MM.1S (cell line): Measurements from ENCODE around the gene DNAJC18.

Experiments used
- DNase-seq: peaks from one replicate; pipeline ENCODE4 v3.0.0-alpha.2; 2015
- H2AFZ ChIP-seq: fragments of 300-600 bp; sonication (generic); 2 replicates; pipeline ENCODE4 v1.6.0; 2016; ENCODE audit warnings: antibody characterized with exemption, low read length
- H3F3A ChIP-seq: fragments of 300-600 bp; sonication (generic); 2 replicates; pipeline ENCODE4 v1.6.1; 2016; ENCODE audit warnings: mild to moderate bottlenecking, antibody characterized with exemption, low read length, moderate library complexity, mixed read lengths; ENCODE audit not compliant: insufficient read depth
- H3K27ac ChIP-seq: fragments of 300-600 bp; sonication (generic); 2 replicates; pipeline ENCODE4 v1.5.1; 2016; ENCODE audit warnings: mild to moderate bottlenecking, low read length
- H3K27me3 ChIP-seq: fragments of 300-600 bp; sonication (generic); replicated peaks from 2 replicates; pipeline ENCODE4 v1.6.0; 2016; ENCODE audit warnings: low read length; ENCODE audit not compliant: insufficient read depth
- H3K36me3 ChIP-seq: fragments of 300-600 bp; sonication (generic); replicated peaks from 2 replicates; pipeline ENCODE4 v1.6.1; 2016; ENCODE audit warnings: mild to moderate bottlenecking, low read length, mixed read lengths; ENCODE audit not compliant: insufficient read depth
- H3K4me1 ChIP-seq: fragments of 300-600 bp; sonication (generic); 2 replicates; pipeline ENCODE4 v1.6.1; 2016; ENCODE audit warnings: low read length, mixed read lengths
- H3K4me2 ChIP-seq: fragments of 300-600 bp; sonication (generic); 2 replicates; pipeline ENCODE4 v1.6.0; 2016; ENCODE audit warnings: low read depth, low read length
- H3K4me3 ChIP-seq: fragments of 300-600 bp; sonication (generic); 2 replicates; pipeline ENCODE4 v1.5.1; 2016; ENCODE audit warnings: low read length, mixed read lengths
- H3K79me2 ChIP-seq: fragments of 300-600 bp; sonication (generic); 2 replicates; pipeline ENCODE4 v1.6.1; 2016; ENCODE audit warnings: mixed run types, low read length, mixed read lengths
- H3K9ac ChIP-seq: fragments of 300-600 bp; sonication (generic); 2 replicates; pipeline ENCODE4 v1.6.1; 2016; ENCODE audit warnings: low read length, mixed read lengths
- H3K9me2 ChIP-seq: fragments of 300-600 bp; sonication (generic); replicated peaks from 2 replicates; pipeline ENCODE4 v1.6.1; 2016; ENCODE audit warnings: mild to moderate bottlenecking, low read length, mixed read lengths; ENCODE audit not compliant: insufficient read depth
- H3K9me3 ChIP-seq: fragments of 300-600 bp; sonication (generic); replicated peaks from 2 replicates; pipeline ENCODE4 v1.6.1; 2016; ENCODE audit warnings: mild to moderate bottlenecking, low read length, mixed read lengths; ENCODE audit not compliant: insufficient read depth
- H4K20me1 ChIP-seq: fragments of 300-600 bp; sonication (generic); 2 replicates; pipeline ENCODE4 v1.6.1; 2016; ENCODE audit warnings: mild to moderate bottlenecking, low read length, moderate library complexity, mixed read lengths; ENCODE audit not compliant: insufficient read depth
- EZH2 ChIP-seq: fragments of 300-600 bp; sonication (generic); optimal IDR thresholded peaks from 2 replicates; pipeline ENCODE3; 2017; ENCODE audit warnings: low read depth, mild to moderate bottlenecking, antibody characterized with exemption, low read length, mixed read lengths
- EZH2phosphoT487 ChIP-seq: fragments of 300-600 bp; sonication (generic); IDR thresholded peaks from 2 replicates; pipeline ENCODE4 v1.6.1; 2018; ENCODE audit warnings: antibody characterized with exemption, low read length
- TF ChIP-seq, protein P1 (sequence below): fragments of 300-600 bp; sonication (generic); IDR thresholded peaks from 2 replicates; pipeline ENCODE4 v1.5.1; 2016; ENCODE audit warnings: antibody characterized with exemption, low read length, mixed read lengths

Gene DNAJC18

DNA sequence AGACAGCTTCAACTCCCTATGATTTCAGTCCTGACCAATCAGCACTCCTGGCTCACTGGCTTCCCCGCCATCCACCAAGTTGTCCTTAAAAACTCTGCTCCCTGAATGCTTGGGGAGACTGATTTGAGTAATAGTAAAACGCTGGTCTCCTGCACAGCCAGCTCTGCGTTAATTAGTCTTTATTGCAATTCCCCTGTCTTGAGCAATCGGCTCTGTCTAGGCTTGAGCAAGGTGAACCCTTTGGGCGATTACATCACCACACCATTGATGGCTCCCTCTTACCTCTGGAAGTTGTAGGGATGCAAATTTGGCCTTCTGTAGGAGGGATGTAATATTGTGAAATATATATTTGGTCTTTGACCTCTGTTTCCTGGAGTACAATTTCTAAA lies 53.3 kb downstream of the DNAJC18 start:
- Histone ChIP-seq H3K79me2 (peaks cover 41% of the 10 kb centered on the region), H2AFZ (no peak overlapping the region), H3K4me3 (peak overlapping the region; percentile 20; the same call in 1 of the 2 replicates), H3F3A (peaks cover 83% of the 10 kb centered on the region), H3K9ac (peak overlapping the region; percentile 45; the same call in 1 of the 2 replicates), H3K9me2 (no peaks in the 10 kb centered on the region), H3K27me3 (no peaks in the 10 kb centered on the region), H3K4me2 (peak overlapping the region; percentile 98), H3K27ac (peak overlapping the region; percentile 98), H3K4me1 (peaks cover 49% of the 10 kb centered on the region), H4K20me1 (no peaks in the 10 kb centered on the region), H3K9me3 (no peaks in the 10 kb centered on the region), H3K36me3 (no peaks in the 10 kb centered on the region)
- TF ChIP-seq EZH2phosphoT487, result no peak
- no peak for TF ChIP-seq EZH2
- TF ChIP-seq, protein P1, sequence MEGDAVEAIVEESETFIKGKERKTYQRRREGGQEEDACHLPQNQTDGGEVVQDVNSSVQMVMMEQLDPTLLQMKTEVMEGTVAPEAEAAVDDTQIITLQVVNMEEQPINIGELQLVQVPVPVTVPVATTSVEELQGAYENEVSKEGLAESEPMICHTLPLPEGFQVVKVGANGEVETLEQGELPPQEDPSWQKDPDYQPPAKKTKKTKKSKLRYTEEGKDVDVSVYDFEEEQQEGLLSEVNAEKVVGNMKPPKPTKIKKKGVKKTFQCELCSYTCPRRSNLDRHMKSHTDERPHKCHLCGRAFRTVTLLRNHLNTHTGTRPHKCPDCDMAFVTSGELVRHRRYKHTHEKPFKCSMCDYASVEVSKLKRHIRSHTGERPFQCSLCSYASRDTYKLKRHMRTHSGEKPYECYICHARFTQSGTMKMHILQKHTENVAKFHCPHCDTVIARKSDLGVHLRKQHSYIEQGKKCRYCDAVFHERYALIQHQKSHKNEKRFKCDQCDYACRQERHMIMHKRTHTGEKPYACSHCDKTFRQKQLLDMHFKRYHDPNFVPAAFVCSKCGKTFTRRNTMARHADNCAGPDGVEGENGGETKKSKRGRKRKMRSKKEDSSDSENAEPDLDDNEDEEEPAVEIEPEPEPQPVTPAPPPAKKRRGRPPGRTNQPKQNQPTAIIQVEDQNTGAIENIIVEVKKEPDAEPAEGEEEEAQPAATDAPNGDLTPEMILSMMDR, result no peak
- DNase-seq, result no peak

DNA sequence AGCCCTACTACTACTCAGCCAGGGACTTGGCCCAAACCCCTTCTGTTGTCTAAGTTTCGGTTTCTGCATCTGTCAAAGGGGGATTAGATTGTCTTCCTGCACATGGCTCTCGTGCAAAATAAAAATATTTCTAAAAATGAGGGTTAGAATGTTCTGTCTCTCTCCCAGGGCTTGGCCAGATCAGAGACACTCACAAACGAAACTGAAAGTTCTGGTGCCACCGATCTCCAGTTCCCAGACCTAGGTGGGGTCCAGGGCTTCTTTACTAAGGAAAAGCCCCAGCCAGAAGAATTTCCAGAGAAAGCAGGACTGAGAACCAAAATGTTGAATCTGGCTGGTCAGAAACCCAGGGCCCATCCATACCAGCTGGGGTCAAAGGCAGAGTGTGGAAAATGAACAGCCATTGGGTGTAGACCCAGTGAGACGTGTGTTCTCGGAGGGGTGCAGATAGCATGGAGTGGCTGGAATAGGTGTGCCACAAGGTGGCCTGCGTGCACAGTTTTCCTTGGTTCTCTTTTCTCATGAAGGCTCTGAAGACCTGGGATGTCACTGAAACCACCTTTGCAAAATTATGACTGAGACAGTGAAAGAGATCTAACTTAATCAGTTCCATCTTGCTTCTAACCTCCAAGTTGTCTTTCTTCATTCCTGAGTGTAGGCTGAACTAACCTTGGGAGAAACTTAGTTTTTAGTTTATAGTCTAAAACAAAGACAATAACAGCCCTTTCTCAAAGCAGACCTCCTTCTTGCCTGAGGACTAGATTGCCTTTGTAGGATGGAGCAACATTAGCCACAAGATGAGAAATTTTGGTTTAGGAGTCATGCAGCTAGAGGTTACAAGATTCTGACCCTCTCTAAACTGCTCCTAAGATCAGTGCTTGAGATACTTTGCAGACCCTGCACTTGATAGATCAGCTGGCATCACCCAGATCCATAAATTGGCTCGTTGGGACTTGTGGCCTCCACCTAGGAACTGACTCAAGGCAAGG lies 54.0 kb downstream of the DNAJC18 start:
- Histone ChIP-seq H3K9ac (peak overlapping the region; percentile 45; the same call in 1 of the 2 replicates), H3K79me2 (peaks cover 34% of the 10 kb centered on the region), H4K20me1 (no peaks in the 10 kb centered on the region), H3K9me3 (no peaks in the 10 kb centered on the region), H3K27ac (peak overlapping the region; percentile 98), H3K36me3 (no peaks in the 10 kb centered on the region), H3K4me2 (peak overlapping the region; percentile 98), H3K4me3 (peak overlapping the region; percentile 20; the same call in 1 of the 2 replicates), H3K9me2 (no peaks in the 10 kb centered on the region), H3K27me3 (no peaks in the 10 kb centered on the region), H2AFZ (no peak overlapping the region), H3K4me1 (peaks cover 42% of the 10 kb centered on the region), H3F3A (peaks cover 76% of the 10 kb centered on the region)
- DNase-seq, result peak; percentile 78
- TF ChIP-seq EZH2phosphoT487, result no peak
- TF ChIP-seq, protein P1, result peak; percentile 48

DNA sequence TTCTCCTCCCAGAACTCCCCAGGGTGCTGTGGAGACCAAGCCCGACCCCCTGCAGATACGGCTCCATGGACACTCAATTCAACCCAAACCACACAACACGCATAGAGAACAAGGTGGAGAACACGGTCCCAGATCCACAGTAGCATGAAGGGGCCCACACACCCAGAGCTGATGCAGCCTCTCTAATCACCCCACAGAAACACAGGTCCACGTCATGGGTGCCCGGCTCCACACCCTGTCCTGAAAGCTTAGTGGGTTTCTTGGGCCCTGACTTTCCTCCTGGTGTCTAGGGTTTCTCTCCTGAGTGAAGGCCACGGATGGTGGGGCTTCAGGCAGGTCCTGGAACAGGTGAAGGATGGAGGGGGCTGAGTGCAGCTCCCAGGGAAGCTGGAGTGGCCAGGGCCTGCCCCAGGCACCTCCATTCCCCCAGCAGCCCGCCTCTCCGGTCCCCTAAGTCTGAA lies 54.7 kb downstream of the DNAJC18 start:
- Histone ChIP-seq H3K36me3 (no peaks in the 10 kb centered on the region), H3F3A (peaks cover 69% of the 10 kb centered on the region), H3K9me2 (no peaks in the 10 kb centered on the region), H4K20me1 (no peaks in the 10 kb centered on the region), H3K9me3 (no peaks in the 10 kb centered on the region), H3K4me1 (peaks cover 38% of the 10 kb centered on the region), H3K27me3 (no peaks in the 10 kb centered on the region), H3K4me2 (peak overlapping the region; percentile 98; the same call in 1 of the 2 replicates), H3K9ac (peak overlapping the region; percentile 45; the same call in 1 of the 2 replicates), H3K79me2 (peaks cover 30% of the 10 kb centered on the region), H3K27ac (peak overlapping the region; percentile 98), H2AFZ (no peak overlapping the region), H3K4me3 (no peak overlapping the region)
- TF ChIP-seq, protein P1, result no peak
- no peak for TF ChIP-seq EZH2phosphoT487
- TF ChIP-seq EZH2, result no peak
- DNase-seq, result no peak
